Ascending aorta (tissue), 2 donors: ENCODE measurements around the gene SEMA5A. TPM values are rescaled to one million over a fixed set of nuclear protein-coding genes. Genes with fewer than 3 reads are reported as not detected.

ENCODE experiments used
- DNase-seq, 2 donors: peaks; one replicate each; pipeline ENCODE4 v3.0.0-alpha.2; 2019; ENCODE audit warnings: low spot score in 2 of 2
- H3K27ac ChIP-seq, 2 donors: fragments of 200-600 bp; sonication (generic); one replicate each; pipeline ENCODE4 v1.5.1; 2016 to 2017; ENCODE audit warnings: mild to moderate bottlenecking in 1 of 2
- H3K27me3 ChIP-seq: fragments of 200-600 bp; sonication (generic); one replicate; pipeline ENCODE4 v1.5.1; 2017
- H3K36me3 ChIP-seq, 2 donors: fragments of 200-600 bp; sonication (generic); one replicate each; pipeline ENCODE4 v1.5.1; 2016
- H3K4me1 ChIP-seq, 2 donors: fragments of 200-600 bp; sonication (generic); one replicate each; pipeline ENCODE4 v1.5.1; 2016 to 2017; ENCODE audit warnings: mild to moderate bottlenecking in 1 of 2
- H3K4me3 ChIP-seq, 2 donors: fragments of 200-600 bp; sonication (generic); one replicate each; pipeline ENCODE4 v1.5.1; 2016 to 2017; ENCODE audit warnings: mild to moderate bottlenecking in 1 of 2
- H3K9me3 ChIP-seq, 2 donors: fragments of 200-600 bp; sonication (generic); one replicate each; pipeline ENCODE4 v1.5.1; 2016
- intact Hi-C: fragments of 100-400 bp; cut with DNase I; formaldehyde crosslinking; loops from one replicate; pipeline ENCODE4 v1.15.1; 2023
- total RNA-seq: library from RNA; depleted of rRNA; stranded (reverse); fragments of >200 nt; gene quantifications from one replicate; pipeline ENCODE4 v1.1.0, GENCODE V29; 2016
- TF ChIP-seq, protein P1 (sequence below), 3 experiments: fragments of 200-600 bp in 2 of 3; fragments of 450-650 bp in 1 of 3; sonication (generic) in 2 of 3; IDR thresholded peaks; one replicate each; pipeline ENCODE4 v1.5.1; 2016 to 2019; ENCODE audit warnings: antibody characterized with exemption in 3 of 3, mild to moderate bottlenecking in 1 of 3, moderate library complexity in 1 of 3

SEMA5A gene, protein sequence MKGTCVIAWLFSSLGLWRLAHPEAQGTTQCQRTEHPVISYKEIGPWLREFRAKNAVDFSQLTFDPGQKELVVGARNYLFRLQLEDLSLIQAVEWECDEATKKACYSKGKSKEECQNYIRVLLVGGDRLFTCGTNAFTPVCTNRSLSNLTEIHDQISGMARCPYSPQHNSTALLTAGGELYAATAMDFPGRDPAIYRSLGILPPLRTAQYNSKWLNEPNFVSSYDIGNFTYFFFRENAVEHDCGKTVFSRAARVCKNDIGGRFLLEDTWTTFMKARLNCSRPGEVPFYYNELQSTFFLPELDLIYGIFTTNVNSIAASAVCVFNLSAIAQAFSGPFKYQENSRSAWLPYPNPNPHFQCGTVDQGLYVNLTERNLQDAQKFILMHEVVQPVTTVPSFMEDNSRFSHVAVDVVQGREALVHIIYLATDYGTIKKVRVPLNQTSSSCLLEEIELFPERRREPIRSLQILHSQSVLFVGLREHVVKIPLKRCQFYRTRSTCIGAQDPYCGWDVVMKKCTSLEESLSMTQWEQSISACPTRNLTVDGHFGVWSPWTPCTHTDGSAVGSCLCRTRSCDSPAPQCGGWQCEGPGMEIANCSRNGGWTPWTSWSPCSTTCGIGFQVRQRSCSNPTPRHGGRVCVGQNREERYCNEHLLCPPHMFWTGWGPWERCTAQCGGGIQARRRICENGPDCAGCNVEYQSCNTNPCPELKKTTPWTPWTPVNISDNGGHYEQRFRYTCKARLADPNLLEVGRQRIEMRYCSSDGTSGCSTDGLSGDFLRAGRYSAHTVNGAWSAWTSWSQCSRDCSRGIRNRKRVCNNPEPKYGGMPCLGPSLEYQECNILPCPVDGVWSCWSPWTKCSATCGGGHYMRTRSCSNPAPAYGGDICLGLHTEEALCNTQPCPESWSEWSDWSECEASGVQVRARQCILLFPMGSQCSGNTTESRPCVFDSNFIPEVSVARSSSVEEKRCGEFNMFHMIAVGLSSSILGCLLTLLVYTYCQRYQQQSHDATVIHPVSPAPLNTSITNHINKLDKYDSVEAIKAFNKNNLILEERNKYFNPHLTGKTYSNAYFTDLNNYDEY
- 18.4 TPM for total RNA-seq

DNA sequence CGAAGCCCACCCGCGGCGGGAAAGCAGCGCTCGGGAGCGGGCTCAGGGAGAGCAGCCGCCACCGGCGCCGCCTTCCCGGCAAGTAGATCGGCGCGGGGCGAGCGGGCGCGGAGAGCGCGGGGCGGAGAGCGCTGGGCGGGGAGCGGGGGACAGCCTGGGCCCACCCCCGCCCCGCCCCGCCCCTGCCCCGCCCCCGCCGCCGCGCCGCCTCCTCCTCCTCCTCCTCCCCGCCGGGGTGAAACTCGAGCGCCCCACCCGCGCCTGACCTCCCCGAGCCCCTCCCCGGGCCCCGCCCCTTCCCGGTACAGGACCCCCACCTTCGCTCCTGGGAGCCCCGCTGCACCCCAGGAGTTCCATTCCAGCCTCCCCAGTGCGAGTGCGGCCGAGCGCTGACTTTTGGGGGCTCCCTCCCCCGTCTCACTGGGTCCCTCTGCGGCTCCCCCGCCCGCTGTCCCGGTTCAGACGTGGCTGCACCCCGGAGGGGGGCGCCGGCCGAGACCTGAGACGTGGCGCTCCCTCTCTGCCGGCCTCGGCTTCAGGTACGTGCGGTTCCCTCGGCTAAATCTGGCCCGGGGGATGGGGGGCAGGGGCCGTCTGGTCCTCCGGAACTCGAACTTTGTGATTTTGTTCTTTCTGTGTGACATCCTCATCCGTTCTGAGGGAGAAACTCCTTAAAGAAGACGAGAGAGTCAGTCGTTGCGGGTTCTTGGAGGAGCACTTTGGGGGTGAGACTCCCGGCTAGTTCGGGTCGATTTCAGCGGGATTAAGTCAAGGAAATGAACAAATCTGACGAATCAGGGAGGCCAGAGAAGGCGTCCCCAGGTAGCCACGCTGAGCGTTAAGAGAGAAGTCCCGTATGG lies at the start of gene SEMA5A:
SEMA5A (minus strand) TSS at position 84 of the 860 bp plus-strand sequence. CDS start 166,129 bp downstream, outside the sequence.
- Histone ChIP-seq H3K36me3 (peaks cover 15 to 19% of the 10 kb centered on the region in 2 donors), H3K4me3 (peak within 1 kb of the TSS; percentile 65 to 95), H3K4me1 (peaks cover 0 to 10% of the 10 kb centered on the region in 2 donors), H3K9me3 (no peaks in the 10 kb centered on the region), H3K27me3 (no peaks in the 10 kb centered on the region), H3K27ac (peak within 1 kb of the TSS; percentile 96)
- intact Hi-C loops, result loop anchor here (2.0 to 10.0 kb wide), 7 partner anchors 255 to 1679 kb away; partner anchors contain the start of genes ATPSCKMT, FASTKD3 and MTRR
- peak in 1 of 2 donors; percentile 84 for DNase-seq
- TF ChIP-seq, protein P1, sequence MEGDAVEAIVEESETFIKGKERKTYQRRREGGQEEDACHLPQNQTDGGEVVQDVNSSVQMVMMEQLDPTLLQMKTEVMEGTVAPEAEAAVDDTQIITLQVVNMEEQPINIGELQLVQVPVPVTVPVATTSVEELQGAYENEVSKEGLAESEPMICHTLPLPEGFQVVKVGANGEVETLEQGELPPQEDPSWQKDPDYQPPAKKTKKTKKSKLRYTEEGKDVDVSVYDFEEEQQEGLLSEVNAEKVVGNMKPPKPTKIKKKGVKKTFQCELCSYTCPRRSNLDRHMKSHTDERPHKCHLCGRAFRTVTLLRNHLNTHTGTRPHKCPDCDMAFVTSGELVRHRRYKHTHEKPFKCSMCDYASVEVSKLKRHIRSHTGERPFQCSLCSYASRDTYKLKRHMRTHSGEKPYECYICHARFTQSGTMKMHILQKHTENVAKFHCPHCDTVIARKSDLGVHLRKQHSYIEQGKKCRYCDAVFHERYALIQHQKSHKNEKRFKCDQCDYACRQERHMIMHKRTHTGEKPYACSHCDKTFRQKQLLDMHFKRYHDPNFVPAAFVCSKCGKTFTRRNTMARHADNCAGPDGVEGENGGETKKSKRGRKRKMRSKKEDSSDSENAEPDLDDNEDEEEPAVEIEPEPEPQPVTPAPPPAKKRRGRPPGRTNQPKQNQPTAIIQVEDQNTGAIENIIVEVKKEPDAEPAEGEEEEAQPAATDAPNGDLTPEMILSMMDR (IDR thresholded peaks at IDR 0.05), result peak in 2 of 3 experiments; percentile 6 to 31

DNA sequence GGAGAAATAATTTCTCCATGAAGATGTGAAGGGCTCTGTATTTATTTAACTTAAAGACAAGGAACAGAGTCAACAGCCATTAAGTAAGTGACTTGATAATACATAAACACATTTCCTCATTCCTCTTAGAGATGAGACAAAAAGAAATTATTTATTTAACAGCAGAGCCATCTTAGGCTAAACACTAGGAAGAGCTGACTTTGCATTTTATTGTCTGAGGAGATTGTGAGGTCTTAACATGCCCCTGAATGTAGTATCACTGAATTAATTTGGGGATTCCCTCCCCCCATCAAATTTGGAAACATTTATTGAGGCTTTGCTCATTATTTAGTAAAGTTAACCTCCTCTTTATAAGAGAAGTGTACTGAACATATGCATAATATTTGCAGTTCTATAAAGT lies 49.0 kb upstream of the SEMA5A start:
- H3K36me3 ChIP-seq, result no peaks in the 10 kb centered on the region
- no peak overlapping the region for H3K27ac ChIP-seq
- H3K9me3 ChIP-seq, result no peaks in the 10 kb centered on the region
- TF ChIP-seq, protein P1 (IDR thresholded peaks at IDR 0.05), result no peak
- H3K4me1 ChIP-seq, result no peaks in the 10 kb centered on the region
- intact Hi-C loops, result no loop called here
- H3K27me3 ChIP-seq, result no peaks in the 10 kb centered on the region
- H3K4me3 ChIP-seq, result no peak overlapping the region
- no peak for DNase-seq

DNA sequence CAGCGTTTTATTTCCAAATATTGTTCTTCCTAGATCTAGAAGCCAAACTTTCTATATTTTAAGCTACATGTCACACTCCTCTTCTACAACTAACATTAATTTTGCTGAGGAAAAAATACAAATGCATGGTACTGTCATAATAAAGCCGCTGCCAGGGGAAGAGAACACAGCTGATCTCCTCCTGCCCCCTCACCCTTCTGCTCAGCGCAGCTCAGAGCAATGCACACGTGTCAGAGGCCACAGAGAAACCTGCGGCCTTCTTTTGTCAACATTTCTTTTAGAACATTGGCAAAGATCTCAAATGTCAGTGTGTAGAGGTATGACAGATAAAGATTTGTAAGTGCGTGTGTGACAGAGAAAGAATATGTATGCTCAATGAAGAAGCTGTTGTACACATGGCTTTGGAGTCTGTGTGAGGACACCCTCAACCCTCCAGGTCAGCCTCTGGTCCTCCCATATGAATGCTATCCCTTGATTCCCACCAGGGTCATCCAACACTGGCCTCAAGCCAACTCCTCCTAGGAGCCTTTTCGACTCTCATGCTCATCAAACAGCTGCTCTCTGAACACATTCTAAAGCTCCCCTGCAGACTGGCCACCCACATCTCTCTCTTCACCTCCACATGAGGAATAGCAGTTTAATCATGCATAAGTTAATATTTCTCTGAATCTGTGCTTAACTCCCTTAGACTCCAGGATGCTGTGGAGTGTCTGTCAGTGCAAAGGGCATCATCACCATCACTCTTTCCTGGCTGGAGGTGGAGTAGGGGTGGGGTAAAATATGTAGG lies 43.4 kb upstream of the SEMA5A start:
- no peaks in the 10 kb centered on the region for H3K36me3 ChIP-seq
- TF ChIP-seq, protein P1 (IDR thresholded peaks at IDR 0.05), result no peak
- H3K9me3 ChIP-seq, result no peaks in the 10 kb centered on the region
- H3K27me3 ChIP-seq, result no peaks in the 10 kb centered on the region
- intact Hi-C loops, result no loop called here
- no peak overlapping the region for H3K27ac ChIP-seq
- no peak overlapping the region for H3K4me3 ChIP-seq
- H3K4me1 ChIP-seq, result no peaks in the 10 kb centered on the region
- DNase-seq, result no peak

DNA sequence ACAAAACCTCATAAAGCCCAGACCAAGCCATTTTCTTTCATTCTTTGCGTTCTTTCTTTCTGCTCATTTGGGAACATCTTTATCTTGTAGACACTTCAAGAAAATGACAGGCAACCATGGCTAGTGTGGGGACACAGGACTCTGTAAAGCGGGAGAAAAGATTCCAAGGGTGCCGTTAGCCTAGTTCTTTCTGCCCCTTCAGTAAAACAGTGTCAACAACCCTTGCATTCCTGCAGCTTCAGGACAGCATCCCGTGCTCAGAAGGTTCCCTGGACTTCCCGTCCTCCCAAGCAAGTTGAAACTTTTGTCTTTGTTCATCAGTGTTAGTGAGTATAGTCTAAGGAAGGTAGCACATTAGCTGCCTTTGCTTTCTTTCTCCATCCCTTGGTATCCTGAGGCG lies 42.4 kb upstream of the SEMA5A start:
- Histone ChIP-seq H3K4me1 (no peaks in the 10 kb centered on the region), H3K27me3 (no peaks in the 10 kb centered on the region), H3K27ac (no peak overlapping the region), H3K4me3 (no peak overlapping the region), H3K36me3 (no peaks in the 10 kb centered on the region), H3K9me3 (no peaks in the 10 kb centered on the region)
- DNase-seq, result no peak
- intact Hi-C loops, result no loop called here
- TF ChIP-seq, protein P1 (IDR thresholded peaks at IDR 0.05), result no peak
